ENCODE data around the gene CDKL4.

The CDKL4 gene

GRCh38 chr2:39243469-39244123 lies at the start of gene CDKL4:
TSS of gene CDKL4 (minus strand) at chr2:39243970.
- Histone ChIP-seq H3K36me3 (ENCODE audit: control insufficient read depth, insufficient read depth, low read length) (no peaks in the 10 kb centered on the region), H3K27ac (ENCODE audit: low read depth, low read length) (no peak within 1 kb of the TSS), H3K4me3 (ENCODE audit: low read length) (no peak within 1 kb of the TSS), H3K9ac (ENCODE audit: low read length) (no peak within 1 kb of the TSS), H3K27me3 (ENCODE audit: control insufficient read depth, insufficient read depth, low read length) (no peaks in the 10 kb centered on the region), H3K4me1 (ENCODE audit: control insufficient read depth, insufficient read depth, low read length) (no peaks in the 10 kb centered on the region)

GRCh38 chr2:39290433-39290832 lies 46.7 kb upstream of the CDKL4 start:
- H3K4me3 ChIP-seq (ENCODE audit: low read length) = no peak overlapping the region
- H3K4me1 ChIP-seq (ENCODE audit: control insufficient read depth, insufficient read depth, low read length) = no peaks in the 10 kb centered on the region
- H3K9ac ChIP-seq (ENCODE audit: low read length) = no peak overlapping the region
- H3K36me3 ChIP-seq (ENCODE audit: control insufficient read depth, insufficient read depth, low read length) = peaks cover 5% of the 10 kb centered on the region
- H3K27me3 ChIP-seq (ENCODE audit: control insufficient read depth, insufficient read depth, low read length) = no peaks in the 10 kb centered on the region
- no peak overlapping the region for H3K27ac ChIP-seq (ENCODE audit: low read depth, low read length)

GRCh38 chr2:39289609-39290008 lies 45.8 kb upstream of the CDKL4 start:
- H3K9ac ChIP-seq (ENCODE audit: low read length) = no peak overlapping the region
- H3K27ac ChIP-seq (ENCODE audit: low read depth, low read length) = no peak overlapping the region
- H3K27me3 ChIP-seq (ENCODE audit: control insufficient read depth, insufficient read depth, low read length) = no peaks in the 10 kb centered on the region
- H3K4me1 ChIP-seq (ENCODE audit: control insufficient read depth, insufficient read depth, low read length) = no peaks in the 10 kb centered on the region
- peaks cover 6% of the 10 kb centered on the region for H3K36me3 ChIP-seq (ENCODE audit: control insufficient read depth, insufficient read depth, low read length)
- no peak overlapping the region for H3K4me3 ChIP-seq (ENCODE audit: low read length)

DNA sequence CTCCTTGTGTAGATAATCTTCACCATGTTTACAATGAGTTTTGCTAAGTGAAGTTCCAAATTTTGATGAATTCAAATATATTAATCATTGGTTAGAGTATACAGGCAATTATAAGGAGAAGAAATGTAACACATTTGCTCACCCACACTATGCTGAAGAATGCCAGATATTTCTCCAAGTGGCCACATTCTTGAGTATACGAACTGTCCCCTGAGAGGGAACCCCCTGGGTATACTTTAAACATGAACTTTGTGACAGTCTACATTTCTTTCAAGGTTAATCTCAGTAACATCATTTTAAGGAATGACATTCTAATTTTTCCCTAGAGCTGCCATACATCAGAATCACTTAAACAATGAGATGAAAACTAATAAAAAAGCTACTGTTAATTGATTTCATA lies 39.8 kb upstream of the CDKL4 start:
- H3K36me3 ChIP-seq (ENCODE audit: control insufficient read depth, insufficient read depth, low read length) = peaks cover 2% of the 10 kb centered on the region
- no peak overlapping the region for H3K9ac ChIP-seq (ENCODE audit: low read length)

GRCh38 chr2:39281391-39281790 lies 37.6 kb upstream of the CDKL4 start:
- no peaks in the 10 kb centered on the region for H3K4me1 ChIP-seq (ENCODE audit: control insufficient read depth, insufficient read depth, low read length)
- no peak overlapping the region for H3K4me3 ChIP-seq (ENCODE audit: low read length)
- no peaks in the 10 kb centered on the region for H3K27me3 ChIP-seq (ENCODE audit: control insufficient read depth, insufficient read depth, low read length)
- H3K9ac ChIP-seq (ENCODE audit: low read length) = no peak overlapping the region
- no peak overlapping the region for H3K27ac ChIP-seq (ENCODE audit: low read depth, low read length)
- peaks cover 7% of the 10 kb centered on the region for H3K36me3 ChIP-seq (ENCODE audit: control insufficient read depth, insufficient read depth, low read length)

More for the DNA sequence above, 39.8 kb upstream of the CDKL4 start:
- Histone ChIP-seq H3K4me1 (ENCODE audit: control insufficient read depth, insufficient read depth, low read length) (no peaks in the 10 kb centered on the region), H3K27ac (ENCODE audit: low read depth, low read length) (no peak overlapping the region), H3K4me3 (ENCODE audit: low read length) (no peak overlapping the region), H3K27me3 (ENCODE audit: control insufficient read depth, insufficient read depth, low read length) (no peaks in the 10 kb centered on the region)

GRCh38 chr2:39275016-39275415 lies 31.2 kb upstream of the CDKL4 start:
- H3K36me3 ChIP-seq (ENCODE audit: control insufficient read depth, insufficient read depth, low read length) = peaks cover 5% of the 10 kb centered on the region

DNA sequence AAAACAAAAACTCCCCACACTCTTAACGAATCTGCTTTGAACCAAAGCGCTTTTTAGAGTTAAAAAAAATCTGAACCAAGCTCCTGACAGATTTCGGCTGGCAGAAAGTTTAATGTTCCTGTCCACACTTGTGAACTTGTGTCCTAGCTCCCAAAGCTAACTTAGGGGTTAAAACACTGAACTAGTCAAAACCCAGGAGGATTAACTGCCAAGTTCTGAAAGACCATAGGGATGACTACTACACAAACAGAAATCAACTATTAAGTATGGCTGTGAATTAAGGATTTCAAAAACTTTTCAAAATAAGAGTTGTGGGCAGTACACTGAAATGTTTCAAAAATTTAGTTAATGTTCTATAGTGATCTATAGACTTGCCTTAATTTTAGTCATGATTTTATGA lies 26.2 kb upstream of the CDKL4 start:
- Histone ChIP-seq H3K4me1 (ENCODE audit: control insufficient read depth, insufficient read depth, low read length) (no peaks in the 10 kb centered on the region), H3K27me3 (ENCODE audit: control insufficient read depth, insufficient read depth, low read length) (no peaks in the 10 kb centered on the region), H3K4me3 (ENCODE audit: low read length) (no peak overlapping the region), H3K9ac (ENCODE audit: low read length) (no peak overlapping the region), H3K36me3 (ENCODE audit: control insufficient read depth, insufficient read depth, low read length) (no peaks in the 10 kb centered on the region), H3K27ac (ENCODE audit: low read depth, low read length) (no peak overlapping the region)

More at GRCh38 chr2:39275016-39275415, 31.2 kb upstream of the CDKL4 start:
- H3K27me3 ChIP-seq (ENCODE audit: control insufficient read depth, insufficient read depth, low read length) = no peaks in the 10 kb centered on the region
- H3K4me3 ChIP-seq (ENCODE audit: low read length) = no peak overlapping the region
- no peaks in the 10 kb centered on the region for H3K4me1 ChIP-seq (ENCODE audit: control insufficient read depth, insufficient read depth, low read length)
- no peak overlapping the region for H3K9ac ChIP-seq (ENCODE audit: low read length)
- H3K27ac ChIP-seq (ENCODE audit: low read depth, low read length) = no peak overlapping the region

DNA sequence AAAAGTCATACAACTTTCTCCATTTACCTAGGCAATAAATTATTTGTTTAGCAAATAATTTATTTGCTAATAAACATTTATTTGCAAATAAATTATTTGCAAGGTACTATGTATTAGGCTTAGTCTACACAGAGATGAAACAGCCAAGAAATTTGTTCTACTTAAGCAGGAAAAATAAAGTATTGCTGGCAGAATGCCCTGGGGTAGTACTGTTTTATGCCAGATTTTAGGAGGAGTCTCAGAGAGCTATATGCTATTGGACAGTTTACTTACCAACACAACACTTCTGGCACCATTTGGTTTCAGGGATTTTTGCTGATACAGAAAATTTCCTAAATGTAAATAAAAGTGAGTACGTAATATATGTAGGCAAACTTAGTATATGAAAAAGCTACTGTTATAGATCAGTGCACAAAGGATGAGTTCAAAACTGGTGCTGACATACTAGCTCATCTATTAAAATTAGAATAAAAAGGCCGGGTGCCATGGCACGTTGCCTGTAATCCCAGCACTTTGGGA lies 23.2 kb upstream of the CDKL4 start:
- Histone ChIP-seq H3K4me3 (ENCODE audit: low read length) (no peak overlapping the region), H3K27ac (ENCODE audit: low read depth, low read length) (no peak overlapping the region), H3K27me3 (ENCODE audit: control insufficient read depth, insufficient read depth, low read length) (no peaks in the 10 kb centered on the region), H3K9ac (ENCODE audit: low read length) (no peak overlapping the region), H3K36me3 (ENCODE audit: control insufficient read depth, insufficient read depth, low read length) (no peaks in the 10 kb centered on the region), H3K4me1 (ENCODE audit: control insufficient read depth, insufficient read depth, low read length) (no peaks in the 10 kb centered on the region)

GRCh38 chr2:39266139-39266805 lies 22.5 kb upstream of the CDKL4 start:
- Histone ChIP-seq H3K27me3 (ENCODE audit: control insufficient read depth, insufficient read depth, low read length) (no peaks in the 10 kb centered on the region), H3K4me3 (ENCODE audit: low read length) (no peak overlapping the region), H3K4me1 (ENCODE audit: control insufficient read depth, insufficient read depth, low read length) (no peaks in the 10 kb centered on the region), H3K36me3 (ENCODE audit: control insufficient read depth, insufficient read depth, low read length) (no peaks in the 10 kb centered on the region), H3K9ac (ENCODE audit: low read length) (no peak overlapping the region), H3K27ac (ENCODE audit: low read depth, low read length) (no peak overlapping the region)

DNA sequence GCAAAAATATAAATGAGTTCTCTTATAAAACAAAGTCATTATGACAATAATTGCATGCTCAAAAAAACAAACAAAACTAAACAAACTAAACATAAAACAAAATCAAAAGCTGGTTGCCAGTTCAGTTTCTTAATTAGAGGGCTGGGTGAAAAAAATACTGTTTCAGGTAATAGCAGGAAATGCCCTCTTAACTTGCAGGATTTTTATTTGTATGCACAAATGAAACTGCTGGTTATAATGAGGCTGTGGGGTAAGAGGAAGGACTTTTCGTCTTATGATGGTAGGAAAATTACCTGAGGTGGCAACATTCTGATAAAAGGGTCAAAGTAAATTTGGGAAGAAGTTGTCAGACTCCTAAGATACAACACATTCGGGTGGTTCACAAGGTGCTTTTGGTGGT lies 21.5 kb upstream of the CDKL4 start:
- H3K9ac ChIP-seq (ENCODE audit: low read length) = no peak overlapping the region
- no peaks in the 10 kb centered on the region for H3K27me3 ChIP-seq (ENCODE audit: control insufficient read depth, insufficient read depth, low read length)
- H3K27ac ChIP-seq (ENCODE audit: low read depth, low read length) = no peak overlapping the region
- H3K36me3 ChIP-seq (ENCODE audit: control insufficient read depth, insufficient read depth, low read length) = no peaks in the 10 kb centered on the region
- H3K4me3 ChIP-seq (ENCODE audit: low read length) = no peak overlapping the region
- no peaks in the 10 kb centered on the region for H3K4me1 ChIP-seq (ENCODE audit: control insufficient read depth, insufficient read depth, low read length)

DNA sequence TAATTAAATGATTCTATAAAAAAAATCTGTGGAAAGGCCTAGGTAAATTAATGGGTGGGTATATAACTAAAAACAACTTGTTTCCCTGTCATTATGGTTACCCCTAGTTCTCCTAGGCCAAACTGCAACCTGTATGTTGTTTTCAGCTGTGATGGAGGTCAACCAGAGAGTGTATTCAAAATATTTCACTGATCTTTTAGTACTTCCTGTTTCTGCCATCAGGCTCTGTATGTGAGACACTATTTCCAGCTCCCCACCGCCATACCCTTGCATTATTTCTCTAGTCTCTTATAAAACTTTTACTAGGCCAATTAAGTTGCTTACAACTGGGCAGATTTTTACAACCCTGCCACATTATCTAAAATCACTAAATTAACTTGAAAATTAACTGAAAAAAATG lies 21.0 kb upstream of the CDKL4 start:
- no peaks in the 10 kb centered on the region for H3K4me1 ChIP-seq (ENCODE audit: control insufficient read depth, insufficient read depth, low read length)
- H3K4me3 ChIP-seq (ENCODE audit: low read length) = no peak overlapping the region
- H3K27ac ChIP-seq (ENCODE audit: low read depth, low read length) = no peak overlapping the region
- no peak overlapping the region for H3K9ac ChIP-seq (ENCODE audit: low read length)
- no peaks in the 10 kb centered on the region for H3K36me3 ChIP-seq (ENCODE audit: control insufficient read depth, insufficient read depth, low read length)
- no peaks in the 10 kb centered on the region for H3K27me3 ChIP-seq (ENCODE audit: control insufficient read depth, insufficient read depth, low read length)

- no peaks in the 10 kb centered on the region for H3K27me3 ChIP-seq (ENCODE audit: control insufficient read depth, insufficient read depth, low read length)
- H3K36me3 ChIP-seq (ENCODE audit: control insufficient read depth, insufficient read depth, low read length) = no peaks in the 10 kb centered on the region
- no peak overlapping the region for H3K9ac ChIP-seq (ENCODE audit: low read length)
- no peaks in the 10 kb centered on the region for H3K4me1 ChIP-seq (ENCODE audit: control insufficient read depth, insufficient read depth, low read length)
- no peak overlapping the region for H3K27ac ChIP-seq (ENCODE audit: low read depth, low read length)
- no peak overlapping the region for H3K4me3 ChIP-seq (ENCODE audit: low read length)
Measured at GRCh38 chr2:39260087-39260486, 16.3 kb upstream of the CDKL4 start.

GRCh38 chr2:39256040-39256439 lies 12.3 kb upstream of the CDKL4 start:
- Histone ChIP-seq H3K27ac (ENCODE audit: low read depth, low read length) (no peak overlapping the region), H3K9ac (ENCODE audit: low read length) (no peak overlapping the region), H3K36me3 (ENCODE audit: control insufficient read depth, insufficient read depth, low read length) (no peaks in the 10 kb centered on the region), H3K27me3 (ENCODE audit: control insufficient read depth, insufficient read depth, low read length) (no peaks in the 10 kb centered on the region), H3K4me1 (ENCODE audit: control insufficient read depth, insufficient read depth, low read length) (no peaks in the 10 kb centered on the region), H3K4me3 (ENCODE audit: low read length) (no peak overlapping the region)

Measured in rectal smooth muscle tissue (tissue), 1 donor.